Kidney epithelial cell (primary cell): ENCODE results near the gene NDP. TPM values are rescaled to one million over a fixed set of nuclear protein-coding genes. Genes with fewer than 3 reads are reported as not detected.

Source experiments
- DNase-seq: peaks from one replicate; pipeline ENCODE4 v3.0.0-alpha.2; 2010; ENCODE audit warnings: low read depth
- H3K27me3 ChIP-seq: 2 replicates; pipeline ENCODE4 v1.6.0; 2011; ENCODE audit warnings: low read length; ENCODE audit not compliant: control insufficient read depth, insufficient read depth
- H3K36me3 ChIP-seq: 2 replicates; pipeline ENCODE4 v1.5.1; 2011; ENCODE audit warnings: low read length; ENCODE audit not compliant: control insufficient read depth, insufficient read depth
- H3K4me3 ChIP-seq: 2 replicates; pipeline ENCODE4 v1.5.1; 2011; ENCODE audit warnings: low read depth, mild to moderate bottlenecking, control low read depth, low read length
- total RNA-seq: library from RNA; depleted of rRNA; stranded (reverse); fragments of >200 nt; gene quantifications from 2 replicates; pipeline ENCODE4 v1.2.3, GENCODE V29; 2015
- TF ChIP-seq, protein P1 (sequence below): IDR thresholded peaks from 2 replicates; pipeline ENCODE4 v1.5.1; 2011; ENCODE audit warnings: mild to moderate bottlenecking, moderate library complexity, low read length, control low read depth, inconsistent platforms; ENCODE audit not compliant: insufficient read depth, poor library complexity, severe bottlenecking

Gene NDP
- total RNA-seq, 1 donor from 2014 or later, result not detected

DNA sequence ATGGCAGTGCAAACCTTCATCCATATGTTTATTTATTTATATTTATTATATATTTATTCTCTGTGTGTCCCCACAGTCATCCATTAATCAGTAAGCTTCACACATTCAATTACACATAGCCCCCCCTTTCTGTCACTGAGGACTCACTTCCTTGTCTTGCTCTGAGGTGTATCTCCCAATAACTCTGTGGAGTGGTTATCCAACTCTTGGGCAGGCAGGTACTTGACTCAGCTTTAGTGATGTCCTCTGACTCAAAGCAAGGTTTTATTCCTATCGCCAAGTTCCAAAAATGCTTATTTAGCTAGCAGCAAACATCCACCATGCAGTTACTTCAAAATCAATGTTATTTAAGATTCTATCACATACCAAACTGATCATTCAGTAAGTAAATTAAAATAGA lies 25.2 kb upstream of the NDP start:
- TF ChIP-seq, protein P1, sequence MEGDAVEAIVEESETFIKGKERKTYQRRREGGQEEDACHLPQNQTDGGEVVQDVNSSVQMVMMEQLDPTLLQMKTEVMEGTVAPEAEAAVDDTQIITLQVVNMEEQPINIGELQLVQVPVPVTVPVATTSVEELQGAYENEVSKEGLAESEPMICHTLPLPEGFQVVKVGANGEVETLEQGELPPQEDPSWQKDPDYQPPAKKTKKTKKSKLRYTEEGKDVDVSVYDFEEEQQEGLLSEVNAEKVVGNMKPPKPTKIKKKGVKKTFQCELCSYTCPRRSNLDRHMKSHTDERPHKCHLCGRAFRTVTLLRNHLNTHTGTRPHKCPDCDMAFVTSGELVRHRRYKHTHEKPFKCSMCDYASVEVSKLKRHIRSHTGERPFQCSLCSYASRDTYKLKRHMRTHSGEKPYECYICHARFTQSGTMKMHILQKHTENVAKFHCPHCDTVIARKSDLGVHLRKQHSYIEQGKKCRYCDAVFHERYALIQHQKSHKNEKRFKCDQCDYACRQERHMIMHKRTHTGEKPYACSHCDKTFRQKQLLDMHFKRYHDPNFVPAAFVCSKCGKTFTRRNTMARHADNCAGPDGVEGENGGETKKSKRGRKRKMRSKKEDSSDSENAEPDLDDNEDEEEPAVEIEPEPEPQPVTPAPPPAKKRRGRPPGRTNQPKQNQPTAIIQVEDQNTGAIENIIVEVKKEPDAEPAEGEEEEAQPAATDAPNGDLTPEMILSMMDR, result no peak
- Histone ChIP-seq H3K4me3 (no peak overlapping the region), H3K27me3 (no peaks in the 10 kb centered on the region), H3K36me3 (no peaks in the 10 kb centered on the region)
- DNase-seq, result no peak

DNA sequence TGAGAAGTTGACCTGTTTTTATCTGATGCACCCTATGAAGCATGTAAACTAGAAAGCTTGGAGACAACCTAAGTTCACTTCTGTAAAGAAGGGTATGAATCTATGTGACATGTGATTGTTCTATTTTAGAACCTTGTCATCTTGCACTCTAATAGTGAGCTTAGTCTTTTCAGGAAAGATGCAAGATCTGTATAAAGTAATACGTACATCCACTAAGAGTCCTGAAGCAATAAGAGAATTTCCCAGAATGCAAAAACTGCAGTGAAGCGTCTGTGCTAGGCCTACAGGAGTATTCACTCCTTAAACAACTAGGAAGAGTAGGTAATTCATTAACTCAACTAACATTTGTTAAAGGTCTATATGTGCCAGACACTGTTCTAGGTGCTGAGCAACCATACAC lies 23.3 kb upstream of the NDP start:
- no peak for DNase-seq
- Histone ChIP-seq H3K4me3 (no peak overlapping the region), H3K36me3 (no peaks in the 10 kb centered on the region), H3K27me3 (no peaks in the 10 kb centered on the region)
- TF ChIP-seq, protein P1, result no peak

DNA sequence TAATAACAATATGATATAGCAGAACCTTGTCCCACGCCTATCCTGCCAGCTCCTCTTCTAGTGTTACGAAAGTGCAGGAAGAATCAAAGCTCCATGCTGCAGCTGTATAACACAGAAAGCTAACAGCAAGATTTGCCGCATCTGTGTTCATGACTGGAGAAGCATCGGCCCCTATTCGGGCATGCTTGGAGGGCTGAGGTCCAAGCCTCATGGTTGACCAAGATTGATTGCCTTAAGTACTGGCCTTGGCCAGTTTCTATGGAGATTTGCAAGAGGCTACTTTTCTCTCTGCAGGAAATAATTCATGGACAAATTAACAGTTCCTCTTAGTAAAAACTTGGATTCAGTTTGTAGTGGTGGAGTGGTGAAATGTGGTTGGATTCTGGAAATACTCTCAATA lies 12.9 kb upstream of the NDP start:
- TF ChIP-seq, protein P1, result no peak
- H3K27me3 ChIP-seq, result no peaks in the 10 kb centered on the region
- no peak overlapping the region for H3K4me3 ChIP-seq
- DNase-seq, result no peak
- no peaks in the 10 kb centered on the region for H3K36me3 ChIP-seq

DNA sequence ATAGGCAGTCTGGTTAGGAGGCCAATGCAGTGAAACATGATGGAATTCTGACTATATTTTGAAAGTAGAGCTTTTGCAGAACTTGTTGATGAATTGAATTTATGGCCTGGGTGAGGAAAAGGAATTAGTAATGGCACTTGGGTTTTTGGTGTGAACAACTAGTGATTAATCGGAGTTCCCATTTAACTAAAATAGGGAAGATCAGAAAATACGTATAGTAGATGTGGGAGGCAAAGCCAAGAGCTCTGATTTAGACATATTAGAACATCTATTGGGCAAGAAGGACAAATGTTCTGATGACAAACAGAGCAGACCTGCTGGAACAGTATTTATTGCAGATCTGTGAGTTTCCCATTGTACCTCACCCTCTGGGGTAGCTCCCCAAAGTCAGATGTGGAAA lies 12.3 kb upstream of the NDP start:
- no peak for DNase-seq
- TF ChIP-seq, protein P1, result no peak
- Histone ChIP-seq H3K27me3 (no peaks in the 10 kb centered on the region), H3K4me3 (no peak overlapping the region), H3K36me3 (no peaks in the 10 kb centered on the region)

DNA sequence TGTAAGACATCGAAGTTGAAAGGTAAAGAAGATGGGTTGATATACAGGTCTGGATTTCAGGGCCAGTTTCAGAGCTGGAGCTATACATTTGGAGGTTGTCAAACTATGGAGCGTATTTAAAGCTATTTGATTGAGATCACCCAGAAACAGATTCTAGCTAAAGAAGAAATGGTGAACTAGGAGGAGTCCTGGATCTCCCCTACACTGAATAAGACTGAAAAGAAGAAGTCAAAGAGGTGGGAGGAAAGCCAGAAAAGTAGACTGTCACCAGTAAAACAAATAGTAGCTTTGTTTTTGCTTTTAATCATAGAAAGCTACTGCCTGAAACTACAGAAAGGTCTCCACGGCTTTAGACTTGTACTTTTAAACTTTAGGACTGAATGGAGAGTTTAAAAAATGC lies 5.0 kb upstream of the NDP start:
- no peak for DNase-seq
- no peaks in the 10 kb centered on the region for H3K27me3 ChIP-seq
- H3K4me3 ChIP-seq, result no peak overlapping the region
- TF ChIP-seq, protein P1, result no peak
- H3K36me3 ChIP-seq, result no peaks in the 10 kb centered on the region

DNA sequence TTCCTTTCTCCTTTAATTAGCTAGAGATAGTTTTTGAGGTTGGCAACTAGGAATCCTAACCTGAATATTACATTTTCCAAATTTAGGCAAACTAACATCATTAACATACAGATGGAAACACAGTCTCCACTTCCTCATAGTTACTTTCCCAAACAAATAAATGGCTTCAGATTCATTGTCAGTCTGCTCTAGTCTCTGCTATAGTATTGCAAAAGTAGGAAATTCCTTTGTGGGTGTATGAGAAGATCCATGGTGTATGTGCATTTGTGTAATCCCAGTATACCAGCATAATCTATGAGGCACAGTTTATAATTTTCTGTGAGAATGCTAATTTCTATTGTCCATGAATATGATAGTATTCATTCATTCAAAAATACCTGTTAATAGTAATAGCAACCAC lies 3.0 kb upstream of the NDP start:
- H3K36me3 ChIP-seq, result no peaks in the 10 kb centered on the region
- peaks cover 2% of the 10 kb centered on the region for H3K27me3 ChIP-seq
- H3K4me3 ChIP-seq, result no peak overlapping the region
- TF ChIP-seq, protein P1, result no peak
- no peak for DNase-seq
